ENCODE results near the gene TRPV5. TPM values are rescaled to one million over a fixed set of nuclear protein-coding genes. Genes with fewer than 3 reads are reported as not detected.

Gene TRPV5
- total RNA-seq, 4 donors from 2014 or later, result not detected

DNA sequence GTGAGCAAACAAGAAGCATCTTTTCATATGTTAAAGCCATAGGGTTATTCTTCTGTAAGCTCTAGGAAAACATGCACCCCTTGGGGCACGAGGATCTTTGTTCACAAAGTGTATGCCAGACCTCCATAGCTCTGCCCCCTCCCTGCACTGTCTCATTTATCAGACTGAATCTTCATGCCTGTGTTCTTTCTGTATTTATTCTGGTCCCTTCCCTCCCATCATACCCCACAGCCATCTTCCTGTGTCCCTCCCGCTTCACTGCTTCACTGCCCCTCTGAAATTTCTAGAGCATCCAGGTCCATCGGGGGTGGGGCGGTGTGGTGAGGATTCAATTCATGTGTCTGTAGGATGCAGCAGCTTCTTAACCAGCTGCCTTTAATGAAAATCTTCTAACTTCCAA lies 71.2 kb downstream of the TRPV5 start:
- H3K27me3 ChIP-seq, result no peaks in the 10 kb centered on the region
- H3K36me3 ChIP-seq, result peaks cover 0 to 51% (median 0%) of the 10 kb centered on the region in 3 donors
- TF ChIP-seq, protein P1, sequence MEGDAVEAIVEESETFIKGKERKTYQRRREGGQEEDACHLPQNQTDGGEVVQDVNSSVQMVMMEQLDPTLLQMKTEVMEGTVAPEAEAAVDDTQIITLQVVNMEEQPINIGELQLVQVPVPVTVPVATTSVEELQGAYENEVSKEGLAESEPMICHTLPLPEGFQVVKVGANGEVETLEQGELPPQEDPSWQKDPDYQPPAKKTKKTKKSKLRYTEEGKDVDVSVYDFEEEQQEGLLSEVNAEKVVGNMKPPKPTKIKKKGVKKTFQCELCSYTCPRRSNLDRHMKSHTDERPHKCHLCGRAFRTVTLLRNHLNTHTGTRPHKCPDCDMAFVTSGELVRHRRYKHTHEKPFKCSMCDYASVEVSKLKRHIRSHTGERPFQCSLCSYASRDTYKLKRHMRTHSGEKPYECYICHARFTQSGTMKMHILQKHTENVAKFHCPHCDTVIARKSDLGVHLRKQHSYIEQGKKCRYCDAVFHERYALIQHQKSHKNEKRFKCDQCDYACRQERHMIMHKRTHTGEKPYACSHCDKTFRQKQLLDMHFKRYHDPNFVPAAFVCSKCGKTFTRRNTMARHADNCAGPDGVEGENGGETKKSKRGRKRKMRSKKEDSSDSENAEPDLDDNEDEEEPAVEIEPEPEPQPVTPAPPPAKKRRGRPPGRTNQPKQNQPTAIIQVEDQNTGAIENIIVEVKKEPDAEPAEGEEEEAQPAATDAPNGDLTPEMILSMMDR (IDR thresholded peaks at IDR 0.05), result no peak
- no peak for TF ChIP-seq POLR2A (IDR thresholded peaks at IDR 0.05)
- H3K27ac ChIP-seq, result no peak overlapping the region
- DNase-seq, result no peak
- WGBS, 2 donors, result 87 to 92% methylated on average over 3 to 4 of the region's 4 CpGs
- H3K9me3 ChIP-seq, result no peaks in the 10 kb centered on the region
- no peak overlapping the region for H3K4me3 ChIP-seq
- intact Hi-C loops (cut with DNase I), result no loop called here
- peaks cover 7 to 40% (median 8%) of the 10 kb centered on the region in 3 donors for H3K4me1 ChIP-seq

DNA sequence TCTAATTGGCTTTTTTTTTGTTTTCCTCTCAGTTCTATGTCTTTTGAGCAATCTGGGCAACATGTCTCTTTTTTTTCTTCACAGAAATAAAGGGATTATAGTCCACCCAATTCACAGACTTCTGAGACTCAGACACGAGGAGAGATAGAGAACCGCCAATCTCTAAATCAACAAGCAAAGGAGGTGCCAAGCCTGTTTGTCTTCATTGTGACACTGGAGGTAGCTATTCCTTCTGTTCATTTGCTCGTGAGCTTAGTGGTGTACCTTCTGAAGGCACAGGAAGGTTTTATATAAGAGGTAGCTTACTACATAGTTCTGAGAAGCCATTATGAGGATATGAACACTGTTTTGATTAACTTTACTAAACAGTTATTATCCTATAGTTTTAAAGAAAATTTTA lies 72.6 kb downstream of the TRPV5 start:
- Histone ChIP-seq H3K4me1 (peaks cover 13 to 51% (median 20%) of the 10 kb centered on the region in 3 donors), H3K36me3 (peaks cover 0 to 45% (median 0%) of the 10 kb centered on the region in 3 donors), H3K27me3 (no peaks in the 10 kb centered on the region), H3K9me3 (no peaks in the 10 kb centered on the region), H3K27ac (no peak overlapping the region), H3K4me3 (no peak overlapping the region)
- intact Hi-C loops (cut with DNase I), result no loop called here
- TF ChIP-seq POLR2A (IDR thresholded peaks at IDR 0.05), result no peak
- TF ChIP-seq, protein P1 (IDR thresholded peaks at IDR 0.05), result no peak
- WGBS, 2 donors, result 69 to 72% methylated on average over 3 of the region's 3 CpGs
- DNase-seq, result no peak

DNA sequence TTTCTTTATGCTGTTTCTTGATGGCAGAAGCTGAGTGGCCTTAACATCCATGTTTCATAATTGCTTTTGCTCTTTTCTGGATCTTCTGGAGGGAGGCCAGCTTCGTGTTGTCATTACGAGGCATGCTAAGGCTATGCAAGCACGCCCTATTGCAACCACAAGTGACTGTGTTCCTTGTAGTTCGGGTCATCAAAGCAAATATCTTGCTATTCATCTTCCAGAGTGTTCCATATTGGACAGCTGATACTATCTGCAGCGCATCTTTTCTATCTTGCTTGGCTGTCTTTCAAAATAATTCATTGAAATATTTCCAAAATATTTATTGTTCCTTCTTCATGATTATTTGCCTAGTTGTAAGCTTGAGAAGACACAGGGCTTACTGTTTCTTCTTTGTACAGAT lies 73.7 kb downstream of the TRPV5 start:
- intact Hi-C loops (cut with DNase I), result no loop called here
- no peak for DNase-seq
- no peaks in the 10 kb centered on the region for H3K27me3 ChIP-seq
- WGBS, 2 donors, result 22 to 30% methylated on average over 5 of the region's 5 CpGs
- H3K4me3 ChIP-seq, result no peak overlapping the region
- H3K9me3 ChIP-seq, result no peaks in the 10 kb centered on the region
- TF ChIP-seq, protein P1 (IDR thresholded peaks at IDR 0.05), result no peak
- TF ChIP-seq POLR2A (IDR thresholded peaks at IDR 0.05), result no peak
- H3K27ac ChIP-seq, result peak overlapping the region in 1 of 4 donors; percentile 36
- peaks cover 18 to 50% (median 21%) of the 10 kb centered on the region in 3 donors for H3K4me1 ChIP-seq
- peaks cover 0 to 44% (median 0%) of the 10 kb centered on the region in 3 donors for H3K36me3 ChIP-seq

DNA sequence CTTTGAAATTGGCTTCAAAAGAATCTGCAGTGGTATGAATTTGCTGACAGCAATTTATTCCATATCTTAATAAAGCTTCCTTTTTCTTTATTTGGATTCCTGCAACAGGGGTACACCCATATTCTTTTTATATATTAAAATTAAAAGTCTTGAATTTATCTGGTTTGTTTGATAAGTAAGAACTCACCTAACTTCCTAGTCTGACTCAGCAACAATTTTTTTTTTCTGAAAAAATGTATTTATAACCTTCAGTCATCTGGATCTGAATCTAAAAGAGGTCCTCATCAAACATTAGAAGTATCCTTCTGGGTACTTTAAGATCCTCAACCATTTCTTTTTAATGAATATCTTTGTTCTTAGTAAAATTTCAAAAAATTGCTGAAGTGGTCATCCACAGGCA lies 74.1 kb downstream of the TRPV5 start:
- H3K27me3 ChIP-seq, result no peaks in the 10 kb centered on the region
- intact Hi-C loops (cut with DNase I), result no loop called here
- no peak for DNase-seq
- H3K4me3 ChIP-seq, result no peak overlapping the region
- peaks cover 18 to 46% (median 21%) of the 10 kb centered on the region in 3 donors for H3K4me1 ChIP-seq
- H3K9me3 ChIP-seq, result no peaks in the 10 kb centered on the region
- no peak for TF ChIP-seq POLR2A (IDR thresholded peaks at IDR 0.05)
- TF ChIP-seq, protein P1 (IDR thresholded peaks at IDR 0.05), result no peak
- peaks cover 0 to 39% (median 0%) of the 10 kb centered on the region in 3 donors for H3K36me3 ChIP-seq
- no peak overlapping the region for H3K27ac ChIP-seq

Other genes starting within 250 kb of the TRPV5 start
- not detected for gene PRSS1, start 184.3 kb downstream of the TRPV5 start, total RNA-seq
- not detected for gene PRSS2, start 162.8 kb downstream of the TRPV5 start, total RNA-seq
- gene EPHB6, start 78.7 kb downstream of the TRPV5 start, total RNA-seq, result 10 to 100 TPM; 15.2 to 40.4 (median 26.1) TPM
- 1 to 10 TPM in 3 of 4 donors, under 1 TPM in 1; 0.79 to 6.9 (median 4.5) TPM for gene TRPV6, start 48.0 kb downstream of the TRPV5 start, total RNA-seq
- gene LLCFC1, start 5.7 kb upstream of the TRPV5 start, total RNA-seq, result not detected
- 1 to 10 TPM in 1 of 4 donors, under 1 TPM in 2, not detected in 1; 0.09 to 3.6 (median 0.53) TPM for gene KEL, start 28.6 kb upstream of the TRPV5 start, total RNA-seq
- gene OR9A2, start 93.4 kb upstream of the TRPV5 start, total RNA-seq, result not detected
- not detected for gene OR6V1, start 118.6 kb upstream of the TRPV5 start, total RNA-seq
- not detected for gene PIP, start 198.3 kb upstream of the TRPV5 start, total RNA-seq
- not detected for gene TAS2R39, start 249.7 kb upstream of the TRPV5 start, total RNA-seq